SIG-M5 treated with dmso at 0.1 percent for 504 hours (cell line): ENCODE data around the gene LIN7C.

Experiments used
- DNase-seq: peaks from one replicate; lab custom pipeline; 2025; ENCODE audit not compliant: unreplicated experiment; lab: John Stamatoyannopoulos, UW

Gene LIN7C

GRCh38 chr11:27471589-27472397, 34.8 kb downstream of the LIN7C start:
- DNase-seq: peak; percentile 22

GRCh38 chr11:27470826-27471588, 35.6 kb downstream of the LIN7C start:
- no peak for DNase-seq

GRCh38 chr11:27470166-27470565, 36.4 kb downstream of the LIN7C start:
- DNase-seq: no peak

GRCh38 chr11:27468995-27469695, 37.4 kb downstream of the LIN7C start:
- DNase-seq: no peak

- DNase-seq: peak; percentile 29
These were observed 38.2 kb downstream of the LIN7C start for GRCh38 chr11:27468209-27468994.

- no peak for DNase-seq
These were observed 39.2 kb downstream of the LIN7C start for GRCh38 chr11:27467181-27467913.

- no peak for DNase-seq
These were observed 40.2 kb downstream of the LIN7C start for GRCh38 chr11:27466363-27466762.

GRCh38 chr11:27465629-27466028, 40.9 kb downstream of the LIN7C start:
- DNase-seq: no peak

GRCh38 chr11:27464909-27465308, 41.7 kb downstream of the LIN7C start:
- DNase-seq: no peak

- DNase-seq: peak; percentile 16
These were observed 42.3 kb downstream of the LIN7C start for GRCh38 chr11:27464289-27464696.

- DNase-seq: no peak
These were observed 44.0 kb downstream of the LIN7C start for GRCh38 chr11:27462543-27462942.

GRCh38 chr11:27460158-27460978, 46.2 kb downstream of the LIN7C start:
- no peak for DNase-seq

- no peak for DNase-seq
These were observed 47.4 kb downstream of the LIN7C start for GRCh38 chr11:27459191-27459590.

GRCh38 chr11:27458182-27458581, 48.4 kb downstream of the LIN7C start:
- DNase-seq: no peak

- no peak for DNase-seq
These were observed 49.7 kb downstream of the LIN7C start for GRCh38 chr11:27456795-27457329.

- DNase-seq: no peak
These were observed 50.3 kb downstream of the LIN7C start for GRCh38 chr11:27456140-27456794.

GRCh38 chr11:27455667-27456066, 50.9 kb downstream of the LIN7C start:
- no peak for DNase-seq

GRCh38 chr11:27453701-27454100, 52.9 kb downstream of the LIN7C start:
- no peak for DNase-seq

GRCh38 chr11:27452147-27452546, 54.4 kb downstream of the LIN7C start:
- DNase-seq: no peak
